Measurements from ENCODE around the gene ODF4. TPM values are rescaled to one million over a fixed set of nuclear protein-coding genes. Genes with fewer than 3 reads are reported as not detected.
A peak's percentile ranks its signal among the peaks of the same experiment; 100 is the strongest.

ODF4 gene
- not detected for total RNA-seq

- no peak for DNase-seq
Measured at GRCh38 chr17:8339540-8339939, at the start of gene ODF4. TSS of gene ODF4 (plus strand) at chr17:8339840. CDS start at chr17:8340052, 212 bp downstream.

- no peak for DNase-seq
Measured at GRCh38 chr17:8290043-8290442, 49.6 kb upstream of the ODF4 start.

- DNase-seq, result no peak
Measured at GRCh38 chr17:8292639-8293395, 46.8 kb upstream of the ODF4 start.

- no peak for DNase-seq
Measured at GRCh38 chr17:8294361-8294760, 45.3 kb upstream of the ODF4 start.

- no peak for DNase-seq
Measured at GRCh38 chr17:8294814-8295316, 44.8 kb upstream of the ODF4 start.

- DNase-seq, result no peak
Measured at GRCh38 chr17:8300226-8300625, 39.4 kb upstream of the ODF4 start.

- peak; percentile 32 for DNase-seq
Measured at GRCh38 chr17:8300627-8301242, 38.9 kb upstream of the ODF4 start.

GRCh38 chr17:8310601-8311123, 29.0 kb upstream of the ODF4 start:
- DNase-seq, result no peak

GRCh38 chr17:8311131-8311790, 28.4 kb upstream of the ODF4 start:
- DNase-seq, result no peak

GRCh38 chr17:8312251-8312650, 27.4 kb upstream of the ODF4 start:
- no peak for DNase-seq

GRCh38 chr17:8312726-8313600, 26.7 kb upstream of the ODF4 start:
- no peak for DNase-seq

GRCh38 chr17:8314797-8315763, 24.6 kb upstream of the ODF4 start:
- DNase-seq, result no peak

GRCh38 chr17:8315764-8316217, 23.8 kb upstream of the ODF4 start:
- no peak for DNase-seq

- no peak for DNase-seq
Measured at GRCh38 chr17:8318010-8318935, 21.4 kb upstream of the ODF4 start.

GRCh38 chr17:8320262-8320661, 19.4 kb upstream of the ODF4 start:
- no peak for DNase-seq

GRCh38 chr17:8320990-8321389, 18.6 kb upstream of the ODF4 start:
- DNase-seq, result no peak

GRCh38 chr17:8322061-8322460, 17.6 kb upstream of the ODF4 start:
- DNase-seq, result no peak

- DNase-seq, result no peak
Measured at GRCh38 chr17:8324132-8324531, 15.5 kb upstream of the ODF4 start.

GRCh38 chr17:8324923-8325322, 14.7 kb upstream of the ODF4 start:
- DNase-seq, result no peak

Data from occipital lobe (tissue), 2 donors.